ENCODE results near the gene DUSP1.
"Not testable (repeated sequence)": the region's sequence is repeated elsewhere in the genome, so short reads cannot be mapped to it uniquely, and the experiment has no call there.

DUSP1 gene

DNA sequence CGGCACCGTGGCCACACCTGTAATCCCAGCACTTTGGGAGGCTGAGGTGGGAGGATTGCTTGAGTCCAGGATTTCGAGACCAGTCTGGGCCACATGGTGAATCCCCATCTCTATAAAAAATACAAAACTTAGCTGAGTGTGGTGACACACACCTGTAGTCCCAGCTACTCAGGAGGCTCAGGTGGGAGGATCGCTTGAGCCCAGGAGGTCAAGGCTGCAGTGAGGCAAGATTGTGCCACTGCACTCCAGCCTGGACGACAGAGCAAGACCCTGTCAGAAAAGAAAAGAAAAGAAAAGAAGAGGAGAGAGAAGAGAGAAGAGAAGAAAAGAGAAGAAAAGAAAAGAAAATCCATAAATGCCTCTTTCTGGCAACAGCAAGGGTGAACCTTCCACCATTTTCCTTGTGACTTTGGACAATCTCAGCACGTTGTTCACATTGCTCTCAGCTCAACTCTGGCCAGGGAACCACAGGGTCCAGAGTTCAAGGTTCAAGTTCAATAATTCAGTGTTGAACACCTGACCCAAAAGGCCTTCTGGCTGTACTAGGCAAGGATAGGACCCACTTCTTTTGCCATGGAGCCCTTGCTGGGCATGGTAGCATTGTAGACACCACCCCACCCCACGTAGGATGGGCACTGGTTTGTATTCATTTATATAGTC is 14.6 kb upstream of the DUSP1 start:
- H3K9me2 ChIP-seq (replicated peaks; ENCODE audit: low read depth, low read length): no peaks in the 10 kb centered on the region
- peaks cover 18% of the 10 kb centered on the region for H3K4me1 ChIP-seq (ENCODE audit: insufficient read depth, low read length, poor library complexity, severe bottlenecking)
- H3K9me3 ChIP-seq (ENCODE audit: insufficient read depth, low read depth, low read length): no peaks in the 10 kb centered on the region
- no peak for TF ChIP-seq EZH2phosphoT487 (IDR thresholded peaks at IDR 0.05; ENCODE audit: borderline replicate concordance)
- TF ChIP-seq, protein P1, sequence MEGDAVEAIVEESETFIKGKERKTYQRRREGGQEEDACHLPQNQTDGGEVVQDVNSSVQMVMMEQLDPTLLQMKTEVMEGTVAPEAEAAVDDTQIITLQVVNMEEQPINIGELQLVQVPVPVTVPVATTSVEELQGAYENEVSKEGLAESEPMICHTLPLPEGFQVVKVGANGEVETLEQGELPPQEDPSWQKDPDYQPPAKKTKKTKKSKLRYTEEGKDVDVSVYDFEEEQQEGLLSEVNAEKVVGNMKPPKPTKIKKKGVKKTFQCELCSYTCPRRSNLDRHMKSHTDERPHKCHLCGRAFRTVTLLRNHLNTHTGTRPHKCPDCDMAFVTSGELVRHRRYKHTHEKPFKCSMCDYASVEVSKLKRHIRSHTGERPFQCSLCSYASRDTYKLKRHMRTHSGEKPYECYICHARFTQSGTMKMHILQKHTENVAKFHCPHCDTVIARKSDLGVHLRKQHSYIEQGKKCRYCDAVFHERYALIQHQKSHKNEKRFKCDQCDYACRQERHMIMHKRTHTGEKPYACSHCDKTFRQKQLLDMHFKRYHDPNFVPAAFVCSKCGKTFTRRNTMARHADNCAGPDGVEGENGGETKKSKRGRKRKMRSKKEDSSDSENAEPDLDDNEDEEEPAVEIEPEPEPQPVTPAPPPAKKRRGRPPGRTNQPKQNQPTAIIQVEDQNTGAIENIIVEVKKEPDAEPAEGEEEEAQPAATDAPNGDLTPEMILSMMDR (conservative IDR thresholded peaks at IDR 0.05; ENCODE audit: low read length): no peak
- H3K27me3 ChIP-seq (ENCODE audit: insufficient read depth, low read length, poor library complexity, severe bottlenecking): no peaks in the 10 kb centered on the region
- no peaks in the 10 kb centered on the region for H4K20me1 ChIP-seq (ENCODE audit: insufficient read depth, low read length, poor library complexity, severe bottlenecking)
- H3F3A ChIP-seq (ENCODE audit: low read depth): no peaks in the 10 kb centered on the region
- no peak overlapping the region for H3K9ac ChIP-seq (ENCODE audit: low read depth, low read length, poor library complexity, severe bottlenecking)
- H2AFZ ChIP-seq (ENCODE audit: low read length): no peak overlapping the region
- H3K4me3 ChIP-seq (ENCODE audit: low read length, poor library complexity, severe bottlenecking): no peak overlapping the region
- no peak overlapping the region for H3K4me2 ChIP-seq (ENCODE audit: low read depth, low read length, poor library complexity, severe bottlenecking)
- no peaks in the 10 kb centered on the region for H3K36me3 ChIP-seq (ENCODE audit: insufficient read depth, low read length)
- no peaks in the 10 kb centered on the region for H3K79me2 ChIP-seq (ENCODE audit: insufficient read depth, low read length)

DNA sequence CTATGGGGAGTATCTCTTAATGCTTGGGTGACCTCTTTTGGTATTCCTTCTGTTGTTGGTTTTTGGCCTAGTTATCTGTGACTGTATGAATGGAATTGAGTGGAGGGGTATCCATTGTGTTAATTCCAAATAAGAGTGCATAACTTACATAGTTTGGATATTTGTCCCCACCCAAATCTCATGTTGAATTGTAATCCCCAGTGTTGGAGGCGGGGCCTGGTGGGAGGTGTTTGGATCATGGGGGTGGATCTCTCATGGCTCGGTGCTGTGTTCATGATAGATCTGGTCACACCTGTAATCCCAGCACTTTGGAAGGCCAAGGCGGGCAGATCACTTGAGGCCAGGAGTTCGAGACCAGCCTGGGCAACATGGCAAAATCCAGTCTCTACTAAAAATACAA is 13.2 kb upstream of the DUSP1 start:
- not testable (repeated sequence) for H2AFZ ChIP-seq (ENCODE audit: low read length); H3K79me2 ChIP-seq (ENCODE audit: insufficient read depth, low read length); H3F3A ChIP-seq (ENCODE audit: low read depth); H3K4me2 ChIP-seq (ENCODE audit: low read depth, low read length, poor library complexity, severe bottlenecking); H3K27me3 ChIP-seq (ENCODE audit: insufficient read depth, low read length, poor library complexity, severe bottlenecking); H3K36me3 ChIP-seq (ENCODE audit: insufficient read depth, low read length); H3K9ac ChIP-seq (ENCODE audit: low read depth, low read length, poor library complexity, severe bottlenecking); H3K4me3 ChIP-seq (ENCODE audit: low read length, poor library complexity, severe bottlenecking); H3K9me2 ChIP-seq (replicated peaks; ENCODE audit: low read depth, low read length); H4K20me1 ChIP-seq (ENCODE audit: insufficient read depth, low read length, poor library complexity, severe bottlenecking); H3K9me3 ChIP-seq (ENCODE audit: insufficient read depth, low read depth, low read length)
- H3K4me1 ChIP-seq (ENCODE audit: insufficient read depth, low read length, poor library complexity, severe bottlenecking): peaks cover 11% of the 10 kb centered on the region

DNA sequence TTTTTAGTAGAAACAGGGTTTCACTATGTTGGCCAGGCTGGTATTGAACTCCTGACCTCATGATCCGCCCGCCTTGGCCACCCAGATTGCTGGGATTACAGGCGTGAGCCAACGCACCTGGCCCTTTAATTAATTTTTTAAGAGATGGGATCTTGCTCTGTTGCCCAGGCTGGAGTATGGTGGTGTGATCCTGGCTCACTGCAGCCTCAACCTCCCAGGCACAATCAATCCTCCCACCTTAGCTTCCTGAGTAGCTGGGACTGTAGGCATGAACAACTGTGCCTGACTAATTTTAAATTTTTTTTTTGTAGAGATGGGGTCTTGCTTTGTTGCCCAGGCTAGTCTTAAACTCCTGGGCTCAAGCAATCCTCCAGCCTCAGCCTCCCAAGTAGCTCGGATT is 12.3 kb upstream of the DUSP1 start:
- not testable (repeated sequence) for H3K4me1 ChIP-seq (ENCODE audit: insufficient read depth, low read length, poor library complexity, severe bottlenecking); H3K4me3 ChIP-seq (ENCODE audit: low read length, poor library complexity, severe bottlenecking)

DNA sequence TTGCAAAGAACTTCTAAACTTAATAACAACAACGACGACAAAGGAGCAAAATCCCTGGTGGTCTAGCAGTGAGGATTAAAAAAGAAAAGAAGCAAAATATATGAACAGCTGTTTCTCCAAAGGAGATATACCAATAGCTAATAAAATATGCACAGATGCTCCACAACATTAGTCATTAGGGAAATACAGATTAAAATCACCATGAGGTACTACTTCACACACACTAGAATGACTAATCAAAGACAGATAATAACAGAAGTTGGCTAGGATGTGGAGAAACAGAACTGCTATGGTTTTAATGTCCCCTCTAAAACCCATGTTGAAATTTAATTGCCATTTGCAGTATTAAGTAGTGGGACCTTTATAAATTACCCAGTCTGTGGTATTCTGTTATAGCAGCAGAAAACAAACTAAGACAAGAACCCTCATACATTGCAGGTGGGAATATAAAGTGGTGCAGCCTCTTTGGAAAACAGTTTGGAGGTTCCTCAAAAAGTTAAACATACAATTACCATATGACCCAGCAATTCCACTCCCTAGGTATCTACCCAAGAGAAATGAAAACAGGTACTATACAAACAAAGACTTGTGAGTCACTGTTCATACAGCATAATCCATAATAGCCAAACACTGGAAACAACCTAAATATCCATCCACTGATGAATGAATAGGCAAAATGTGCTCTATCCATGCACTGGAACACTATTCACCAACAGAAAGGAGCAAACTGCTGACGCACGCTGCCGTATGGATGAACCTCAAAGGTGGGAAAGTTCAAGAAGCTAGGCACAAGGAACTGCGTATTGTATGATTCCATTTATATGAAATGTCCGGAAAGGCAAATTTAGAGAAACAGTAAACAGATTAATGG is 11.4 kb upstream of the DUSP1 start:
- peaks cover 2% of the 10 kb centered on the region for H3K4me1 ChIP-seq (ENCODE audit: insufficient read depth, low read length, poor library complexity, severe bottlenecking)
- no peak overlapping the region for H2AFZ ChIP-seq (ENCODE audit: low read length)

More for the DNA sequence above, 12.3 kb upstream of the DUSP1 start:
- H3F3A ChIP-seq (ENCODE audit: low read depth); H3K9ac ChIP-seq (ENCODE audit: low read depth, low read length, poor library complexity, severe bottlenecking); H3K9me3 ChIP-seq (ENCODE audit: insufficient read depth, low read depth, low read length); H3K79me2 ChIP-seq (ENCODE audit: insufficient read depth, low read length); H3K36me3 ChIP-seq (ENCODE audit: insufficient read depth, low read length); H2AFZ ChIP-seq (ENCODE audit: low read length); H4K20me1 ChIP-seq (ENCODE audit: insufficient read depth, low read length, poor library complexity, severe bottlenecking); H3K9me2 ChIP-seq (replicated peaks; ENCODE audit: low read depth, low read length); H3K4me2 ChIP-seq (ENCODE audit: low read depth, low read length, poor library complexity, severe bottlenecking); H3K27me3 ChIP-seq (ENCODE audit: insufficient read depth, low read length, poor library complexity, severe bottlenecking): not testable (repeated sequence)

More for the DNA sequence above, 11.4 kb upstream of the DUSP1 start:
- H4K20me1 ChIP-seq (ENCODE audit: insufficient read depth, low read length, poor library complexity, severe bottlenecking): no peaks in the 10 kb centered on the region
- H3K4me3 ChIP-seq (ENCODE audit: low read length, poor library complexity, severe bottlenecking): no peak overlapping the region
- H3K36me3 ChIP-seq (ENCODE audit: insufficient read depth, low read length): no peaks in the 10 kb centered on the region
- no peaks in the 10 kb centered on the region for H3K9me3 ChIP-seq (ENCODE audit: insufficient read depth, low read depth, low read length)
- no peaks in the 10 kb centered on the region for H3F3A ChIP-seq (ENCODE audit: low read depth)
- no peaks in the 10 kb centered on the region for H3K27me3 ChIP-seq (ENCODE audit: insufficient read depth, low read length, poor library complexity, severe bottlenecking)
- TF ChIP-seq, protein P1 (conservative IDR thresholded peaks at IDR 0.05; ENCODE audit: low read length): no peak
- TF ChIP-seq EZH2phosphoT487 (IDR thresholded peaks at IDR 0.05; ENCODE audit: borderline replicate concordance): no peak
- no peak overlapping the region for H3K9ac ChIP-seq (ENCODE audit: low read depth, low read length, poor library complexity, severe bottlenecking)
- no peaks in the 10 kb centered on the region for H3K79me2 ChIP-seq (ENCODE audit: insufficient read depth, low read length)
- no peak overlapping the region for H3K4me2 ChIP-seq (ENCODE audit: low read depth, low read length, poor library complexity, severe bottlenecking)
- no peaks in the 10 kb centered on the region for H3K9me2 ChIP-seq (replicated peaks; ENCODE audit: low read depth, low read length)
